ENCODE measurements around the gene EVX2.

Gene EVX2

DNA sequence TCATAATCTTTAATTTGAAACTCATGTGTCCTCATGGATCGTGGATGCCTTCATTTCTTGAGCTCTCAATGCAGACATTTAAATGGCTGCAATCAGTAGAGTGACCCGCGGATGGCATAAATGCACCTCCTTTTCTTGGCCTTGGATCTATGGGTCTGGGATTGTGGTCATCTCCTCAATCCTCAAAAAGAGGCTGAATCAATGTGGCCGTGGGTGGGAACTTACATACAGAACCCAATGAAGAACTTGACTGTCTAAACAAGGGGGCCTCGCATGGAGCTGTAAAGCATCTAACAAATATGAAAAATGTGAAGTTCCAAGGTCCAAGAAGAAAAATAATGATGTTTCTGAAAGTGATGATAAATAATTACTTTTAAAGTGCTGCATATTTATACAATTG is 11.7 kb upstream of the EVX2 start:
- no peak for DNase-seq

DNA sequence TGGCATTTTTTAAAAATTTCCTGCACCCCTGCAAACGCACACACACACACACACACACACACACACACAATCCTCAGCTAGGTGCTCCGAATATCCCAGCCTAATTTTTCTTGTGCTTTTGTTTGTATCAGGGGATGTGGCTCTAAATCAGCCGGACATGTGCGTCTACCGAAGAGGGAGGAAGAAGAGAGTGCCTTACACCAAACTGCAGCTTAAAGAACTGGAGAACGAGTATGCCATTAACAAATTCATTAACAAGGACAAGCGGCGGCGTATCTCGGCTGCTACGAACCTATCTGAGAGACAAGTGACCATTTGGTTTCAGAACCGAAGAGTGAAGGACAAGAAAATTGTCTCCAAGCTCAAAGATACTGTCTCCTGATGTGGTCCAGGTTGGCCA is 10.6 kb upstream of the EVX2 start:
- DNase-seq: no peak

DNA sequence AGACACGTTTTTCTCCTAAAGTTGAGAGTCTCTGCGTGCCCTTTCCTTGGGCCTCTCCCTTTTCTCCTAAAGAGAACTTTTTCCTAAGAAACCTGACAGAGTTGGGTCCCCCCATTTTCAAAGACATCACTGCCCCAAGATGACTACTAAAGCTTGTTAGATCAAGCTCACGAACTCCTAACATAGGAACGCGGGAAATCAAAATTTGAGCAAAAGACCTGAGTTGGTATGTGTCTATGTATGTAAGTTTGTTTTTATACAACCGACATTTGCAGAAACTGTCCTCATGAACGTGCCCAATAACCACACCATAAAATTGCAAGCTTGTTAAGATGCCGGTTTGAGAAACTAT is 10.1 kb upstream of the EVX2 start:
- no peak for DNase-seq

DNA sequence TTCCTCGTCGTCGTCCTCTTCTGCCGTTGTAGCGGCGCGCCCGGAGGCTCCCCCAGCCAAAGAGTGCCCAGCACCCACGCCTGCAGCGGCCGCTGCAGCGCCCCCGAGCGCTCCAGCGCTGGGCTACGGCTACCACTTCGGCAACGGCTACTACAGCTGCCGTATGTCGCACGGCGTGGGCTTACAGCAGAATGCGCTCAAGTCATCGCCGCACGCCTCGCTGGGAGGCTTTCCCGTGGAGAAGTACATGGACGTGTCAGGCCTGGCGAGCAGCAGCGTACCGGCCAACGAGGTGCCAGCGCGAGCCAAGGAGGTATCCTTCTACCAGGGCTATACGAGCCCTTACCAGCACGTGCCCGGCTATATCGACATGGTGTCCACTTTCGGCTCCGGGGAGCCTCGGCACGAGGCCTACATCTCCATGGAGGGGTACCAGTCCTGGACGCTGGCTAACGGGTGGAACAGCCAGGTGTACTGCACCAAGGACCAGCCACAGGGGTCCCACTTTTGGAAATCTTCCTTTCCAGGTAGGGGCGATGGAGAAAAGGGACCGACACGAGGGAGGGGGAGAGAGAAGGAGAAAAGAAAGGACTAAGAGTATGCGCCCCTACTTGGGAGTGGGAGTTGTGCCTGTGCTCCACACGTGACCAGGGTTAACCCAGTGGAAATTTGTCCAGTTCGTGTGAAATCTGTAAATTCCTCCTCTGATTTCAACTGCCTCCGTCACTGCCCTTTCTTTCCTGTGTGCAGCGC is 9.6 kb upstream of the EVX2 start:
- DNase-seq: no peak

DNA sequence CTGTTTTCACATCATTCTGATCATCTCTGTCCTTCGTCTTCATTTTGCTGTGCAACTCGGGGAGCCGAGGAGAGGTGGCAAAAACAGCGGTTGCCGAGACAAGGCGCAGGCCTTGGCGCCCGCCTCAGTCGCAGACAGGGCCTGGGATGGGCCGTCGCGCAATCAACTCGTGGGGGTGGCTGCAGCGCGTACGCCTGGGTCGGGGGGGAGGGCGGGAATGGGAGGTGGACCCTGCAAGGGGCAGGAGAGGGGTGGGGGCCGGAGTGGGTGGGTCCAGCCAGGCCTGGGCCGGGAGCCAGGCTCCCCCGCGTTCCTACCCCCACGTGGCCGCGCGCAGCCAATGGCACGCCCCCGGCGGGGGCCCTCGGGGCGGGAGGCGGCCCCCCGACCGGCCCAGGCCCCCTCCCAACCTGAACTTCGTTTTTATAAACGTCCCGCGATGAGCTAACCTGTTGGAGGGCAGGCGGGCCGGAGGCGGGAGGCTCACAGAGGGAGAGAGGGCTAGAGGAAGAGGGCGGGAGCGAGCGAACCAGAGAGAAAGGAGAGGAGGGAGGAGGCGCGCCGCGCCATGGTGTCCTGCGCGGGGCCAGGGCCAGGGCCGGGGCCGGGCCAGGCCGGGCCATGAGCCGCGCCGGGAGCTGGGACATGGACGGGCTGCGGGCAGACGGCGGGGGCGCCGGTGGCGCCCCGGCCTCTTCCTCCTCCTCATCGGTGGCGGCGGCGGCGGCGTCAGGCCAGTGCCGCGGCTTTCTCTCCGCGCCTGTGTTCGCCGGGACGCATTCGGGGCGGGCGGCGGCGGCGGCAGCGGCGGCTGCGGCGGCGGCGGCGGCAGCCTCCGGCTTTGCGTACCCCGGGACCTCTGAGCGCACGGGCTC is 8.7 kb upstream of the EVX2 start, which contains the start of gene HOXD13:
Gene HOXD13, plus strand, starts transcription at position 452 of the 875 bp plus-strand sequence. Its CDS starts 170 bp downstream, at position 622.
- no peak for DNase-seq

DNA sequence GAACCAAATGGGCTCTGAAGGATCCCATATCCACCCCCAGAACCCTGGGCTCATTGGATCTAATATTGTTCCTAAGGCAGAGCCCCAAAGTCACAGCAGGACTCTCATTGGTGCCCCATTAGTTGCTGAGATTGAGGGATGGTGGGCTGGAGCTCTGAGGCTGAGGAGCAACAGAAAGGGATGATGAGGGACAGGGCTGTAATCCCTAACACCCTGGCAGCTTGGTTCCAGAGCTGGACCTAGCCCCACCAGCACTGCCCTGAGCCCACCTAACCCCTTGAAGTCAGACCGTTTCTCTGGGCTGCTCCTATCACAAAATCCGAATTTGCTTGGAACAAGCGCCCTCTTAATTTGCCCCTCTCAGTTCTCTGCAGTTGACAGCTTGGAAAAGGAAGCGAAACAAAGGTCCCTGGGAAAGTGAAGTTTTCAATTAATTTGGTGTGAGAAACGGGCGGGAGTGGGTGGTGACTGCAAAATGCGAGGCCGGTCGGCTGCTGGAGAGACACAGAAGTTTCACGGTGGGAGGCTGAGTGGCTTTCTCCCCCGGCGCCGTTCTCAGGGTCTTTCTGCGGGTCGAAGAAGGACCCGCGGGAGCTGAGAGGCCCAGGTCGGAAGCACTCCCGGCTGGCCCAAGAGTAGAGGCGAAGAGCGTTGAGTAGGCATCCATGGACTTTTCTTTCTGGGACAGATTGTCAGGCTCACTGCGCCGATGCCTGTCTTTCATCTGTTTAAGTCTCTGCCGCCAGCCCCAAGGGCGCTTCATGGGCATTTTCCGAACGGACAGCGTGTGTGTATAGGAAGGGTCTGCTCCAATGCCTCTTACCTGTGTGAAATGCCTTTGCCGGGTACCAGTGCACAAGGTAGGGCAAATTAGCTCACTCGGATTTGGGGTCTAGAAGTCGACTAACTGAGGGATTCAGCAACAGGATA is 7.8 kb upstream of the EVX2 start:
- no peak for DNase-seq

DNA sequence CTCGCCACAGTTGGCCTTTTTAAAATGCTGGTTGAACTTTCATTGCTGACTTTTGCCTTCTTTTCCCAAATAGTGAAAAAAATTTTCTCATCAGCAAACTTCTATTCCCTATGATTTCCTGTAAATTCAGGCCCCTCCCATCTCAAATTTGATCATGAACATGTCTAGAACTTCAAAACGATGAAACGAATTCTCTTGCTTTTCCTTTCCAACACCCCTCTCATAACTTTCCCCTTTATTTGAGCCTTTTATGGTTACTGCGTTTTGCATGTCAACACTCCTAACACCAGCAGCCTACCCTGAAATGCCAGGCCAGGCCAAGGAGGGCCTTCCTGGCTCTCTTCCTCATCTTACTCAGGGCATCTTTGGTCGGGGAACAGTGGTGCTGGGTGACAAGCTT is 7.1 kb upstream of the EVX2 start:
- no peak for DNase-seq

DNA sequence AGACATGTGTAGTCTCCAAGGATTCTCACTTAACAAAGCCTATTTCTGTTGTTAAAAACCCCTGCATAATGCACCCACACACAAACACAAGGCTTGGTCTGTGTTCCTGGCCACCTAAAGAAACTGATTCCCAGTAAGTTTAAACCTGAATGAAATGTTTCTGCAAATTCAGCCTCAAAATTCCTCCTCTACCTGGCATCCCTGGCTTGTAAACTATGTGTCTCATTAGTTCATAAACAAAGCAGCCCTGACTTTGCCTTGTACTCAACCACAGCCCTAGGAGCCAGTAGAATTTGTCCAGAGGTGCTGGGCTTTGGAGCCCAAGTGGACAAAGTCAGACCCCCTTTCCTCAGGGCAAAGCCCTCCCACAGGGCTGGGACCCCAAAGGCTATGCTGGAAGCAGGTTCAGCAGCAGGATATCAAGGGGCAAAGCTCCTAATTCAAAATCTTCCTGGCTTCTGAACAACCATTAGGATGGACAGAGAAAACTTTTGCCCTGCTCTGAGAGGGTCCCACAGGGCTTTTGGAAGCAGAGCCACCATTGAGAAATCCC is 6.2 kb upstream of the EVX2 start:
- DNase-seq: no peak

DNA sequence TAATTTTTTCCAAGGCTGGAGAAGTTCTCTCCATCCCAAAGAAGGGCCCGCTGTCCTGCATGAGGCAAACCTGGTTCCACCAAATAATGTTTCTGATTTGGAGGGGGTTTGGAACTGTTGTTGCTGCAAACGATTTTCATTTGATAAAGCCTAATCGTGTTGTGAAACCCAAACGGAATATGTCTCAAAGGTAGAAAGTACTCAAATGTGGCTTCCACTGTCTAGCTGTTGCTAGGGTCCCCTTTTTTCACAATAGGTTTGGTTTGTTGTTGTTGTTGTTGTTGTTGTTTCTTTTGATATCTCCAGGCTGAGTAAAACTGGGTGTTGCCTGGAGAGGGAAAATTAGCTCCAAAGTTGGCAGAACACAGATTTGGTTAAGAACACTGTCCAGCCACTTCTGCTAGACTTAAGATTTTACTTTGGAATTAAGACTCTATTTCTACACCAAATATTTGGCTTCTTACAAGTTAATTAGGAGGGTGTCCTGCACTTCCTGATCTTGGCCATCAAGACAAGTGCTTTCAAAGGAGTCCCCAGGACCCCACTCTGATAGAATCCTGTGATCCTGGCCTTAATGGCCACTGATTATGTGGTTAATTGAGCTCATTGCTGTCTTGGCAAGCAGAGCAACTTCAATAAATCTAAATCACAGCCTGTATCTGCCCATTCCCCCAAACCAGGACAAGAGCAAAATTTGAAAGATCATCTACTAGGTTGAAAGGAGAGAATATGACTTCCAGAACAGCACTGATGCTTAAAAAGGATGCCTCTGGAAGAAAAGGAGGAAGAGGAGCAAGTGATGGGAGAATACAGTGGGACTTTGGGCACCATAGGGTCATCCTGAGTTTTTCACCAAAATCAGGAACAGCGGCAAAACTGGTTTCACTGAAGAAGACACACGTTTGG is 5.4 kb upstream of the EVX2 start:
- DNase-seq: no peak

DNA sequence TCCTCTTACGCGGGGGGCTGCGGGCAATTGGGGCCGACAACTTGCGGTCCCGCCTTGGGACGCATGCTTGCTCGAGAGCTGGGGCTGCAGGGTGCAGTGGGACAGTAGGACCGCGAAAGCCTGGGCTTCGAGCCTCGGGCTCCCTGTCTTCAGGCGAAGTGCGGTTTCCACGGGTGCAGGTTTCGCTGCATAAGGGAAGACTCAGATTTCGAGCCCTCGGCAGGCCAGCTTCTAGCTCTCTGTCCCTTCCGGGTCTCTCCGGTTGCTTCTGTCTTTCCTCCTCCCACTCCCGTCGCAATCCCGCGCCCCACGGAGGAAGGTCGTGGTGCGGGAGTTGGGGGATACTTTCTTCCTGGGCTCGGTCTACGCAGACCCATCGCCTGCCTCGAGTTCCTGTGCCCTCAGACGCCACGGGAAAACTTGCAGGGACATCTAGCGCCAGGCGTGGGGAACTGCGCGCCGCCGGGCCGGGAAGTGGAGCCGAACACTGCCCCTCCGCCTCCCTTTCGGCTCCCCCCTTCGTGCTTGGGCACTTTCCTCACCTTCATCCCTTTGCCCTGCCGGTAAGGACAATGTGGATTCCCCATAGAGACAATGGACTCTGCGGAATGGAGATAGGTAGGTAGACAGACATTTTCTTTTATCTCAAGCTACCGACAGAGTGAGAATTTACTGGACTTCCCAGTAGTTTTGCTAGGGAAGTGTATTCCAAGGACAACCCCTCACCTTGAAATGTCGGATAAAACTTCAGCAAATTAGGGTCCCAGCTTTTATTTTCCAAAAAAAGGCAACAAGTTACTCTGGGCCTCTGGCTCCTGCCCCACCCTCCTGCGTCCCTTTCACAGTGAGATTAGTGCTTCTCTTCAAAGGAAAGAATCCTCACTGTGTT is 4.5 kb upstream of the EVX2 start:
- DNase-seq: no peak

DNA sequence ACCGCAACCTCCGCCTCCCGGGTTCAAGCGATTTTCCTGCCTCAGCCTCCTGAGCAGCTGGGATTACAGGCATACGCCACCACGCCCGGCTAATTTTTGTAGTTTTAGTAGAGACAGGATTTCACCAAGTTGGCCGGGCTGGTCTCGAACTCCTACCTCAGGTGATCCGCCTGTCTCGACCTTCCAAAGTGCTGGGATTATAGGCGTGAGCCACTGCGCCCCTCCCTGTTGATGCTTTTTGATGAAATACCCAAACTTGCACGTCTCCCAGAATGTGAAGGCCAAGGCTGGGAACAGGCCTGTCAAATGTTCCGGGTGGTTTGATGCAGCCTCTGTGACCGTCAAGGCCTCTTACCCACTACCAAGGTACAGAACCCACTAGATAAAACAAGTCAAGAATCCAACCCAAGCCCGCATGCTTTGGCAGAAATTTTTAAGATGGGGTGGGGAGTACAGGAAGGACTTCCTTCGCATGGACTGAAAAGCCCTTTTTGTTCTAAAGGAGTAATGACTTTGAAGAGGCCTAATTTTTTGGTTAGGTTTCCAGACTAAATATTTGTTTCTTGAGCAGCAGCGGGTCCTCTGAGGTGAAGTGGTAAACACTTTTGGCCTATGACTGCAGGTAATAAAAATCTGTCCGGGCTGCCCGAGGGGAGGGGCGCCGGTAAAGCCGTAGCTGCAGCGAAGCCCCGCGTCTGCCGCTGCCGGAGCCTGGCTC is 3.7 kb upstream of the EVX2 start:
- no peak for DNase-seq

DNA sequence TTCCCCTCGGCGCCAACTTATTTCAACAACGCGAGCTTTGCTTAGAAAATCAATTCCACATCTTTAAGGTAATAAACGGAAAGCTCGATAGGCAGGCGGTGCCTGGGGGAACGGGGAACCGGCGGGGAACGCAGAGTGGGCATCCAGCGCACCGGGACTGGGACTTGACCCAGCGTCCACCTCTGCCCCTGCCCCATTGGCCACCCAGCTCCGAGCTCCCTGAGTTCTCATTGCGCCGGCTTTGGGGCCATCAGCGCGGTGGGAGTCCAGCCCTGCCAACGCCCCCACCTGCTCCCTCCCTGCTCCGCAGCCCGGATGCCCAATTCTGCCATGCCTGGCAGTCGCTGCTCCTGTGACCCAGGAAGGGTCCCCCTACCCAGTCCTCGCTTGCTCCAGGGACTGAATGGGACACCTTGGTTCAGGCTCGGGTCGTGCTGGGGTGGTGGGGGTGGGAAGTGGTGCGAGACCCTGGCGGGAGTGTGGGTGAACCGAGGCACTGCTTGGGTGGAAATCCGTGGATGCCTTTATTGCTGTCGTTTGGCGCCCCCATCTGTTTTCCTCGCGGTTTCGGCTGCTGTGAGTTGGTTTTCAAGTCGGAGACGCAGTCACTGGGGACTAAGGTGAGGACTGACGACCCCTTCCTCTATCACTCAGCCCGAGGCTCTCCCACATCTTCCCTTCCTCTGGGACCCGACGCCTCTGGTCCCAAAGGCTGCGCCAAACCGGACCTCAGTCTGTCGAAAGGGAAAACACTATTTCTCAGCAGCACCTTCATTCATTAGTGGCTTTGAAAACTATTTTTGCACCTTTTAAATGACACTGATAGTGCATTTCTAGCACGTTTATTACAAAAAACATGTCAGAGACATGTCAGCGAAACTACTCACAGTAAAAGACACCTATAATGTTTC is 2.4 kb upstream of the EVX2 start:
- no peak for DNase-seq

DNA sequence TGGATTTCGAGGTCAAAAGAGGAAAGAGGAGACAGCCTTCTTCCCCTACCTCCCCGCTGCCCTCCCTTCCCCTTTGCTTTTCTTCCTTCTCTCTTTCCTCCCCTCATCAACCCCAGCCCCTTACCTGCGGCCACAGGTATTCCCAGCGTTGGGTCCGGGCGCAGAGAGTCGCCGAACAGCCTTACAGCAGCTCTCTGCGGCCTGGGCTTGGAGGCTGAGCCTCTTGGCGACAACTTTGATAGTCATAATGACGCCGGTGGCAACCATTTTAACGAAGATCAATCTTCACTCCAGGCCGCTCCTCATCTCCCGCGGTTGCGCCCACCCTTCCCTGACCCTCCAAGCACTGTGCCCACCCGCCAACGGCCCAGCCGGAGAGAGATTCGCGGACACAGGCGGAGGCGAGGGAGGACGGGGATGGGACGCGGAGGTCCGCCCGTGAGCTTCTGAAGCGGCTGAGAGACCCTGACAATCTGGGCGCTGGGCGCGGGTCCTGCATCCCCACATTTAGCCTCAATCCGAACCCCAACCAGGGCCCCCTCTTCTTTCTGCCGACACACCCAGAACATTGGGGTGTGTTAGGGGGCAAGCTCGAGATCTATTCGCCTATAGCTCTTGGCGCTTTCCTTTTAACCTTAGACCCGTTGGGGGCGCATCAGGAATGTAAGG is 1.5 kb upstream of the EVX2 start:
- no peak for DNase-seq

DNA sequence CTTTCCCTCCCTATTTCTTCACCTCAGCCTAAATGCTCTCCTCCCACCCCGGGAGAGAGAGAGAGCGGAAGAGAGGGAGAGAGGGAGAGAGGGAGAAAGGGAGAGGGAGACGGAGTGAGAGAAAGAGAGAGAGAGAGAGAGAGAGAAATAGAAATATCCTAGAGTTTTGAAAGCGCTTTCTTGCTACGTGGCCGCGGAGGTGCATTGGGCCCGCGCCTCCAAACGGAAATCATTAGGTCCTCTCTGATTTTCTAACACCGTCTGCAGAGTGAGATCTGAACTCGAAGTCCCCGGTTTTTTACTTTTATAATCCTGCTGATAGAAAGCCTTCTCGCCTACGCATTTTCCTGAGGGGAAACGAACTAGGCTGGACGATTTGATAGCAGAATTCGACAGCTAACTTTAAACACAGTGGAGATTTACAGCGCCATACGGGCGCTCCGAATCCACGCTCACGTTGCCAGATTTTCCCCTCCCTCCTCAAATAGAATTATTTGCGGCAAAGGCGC is 903 bp upstream of the EVX2 start:
- no peak for DNase-seq

DNA sequence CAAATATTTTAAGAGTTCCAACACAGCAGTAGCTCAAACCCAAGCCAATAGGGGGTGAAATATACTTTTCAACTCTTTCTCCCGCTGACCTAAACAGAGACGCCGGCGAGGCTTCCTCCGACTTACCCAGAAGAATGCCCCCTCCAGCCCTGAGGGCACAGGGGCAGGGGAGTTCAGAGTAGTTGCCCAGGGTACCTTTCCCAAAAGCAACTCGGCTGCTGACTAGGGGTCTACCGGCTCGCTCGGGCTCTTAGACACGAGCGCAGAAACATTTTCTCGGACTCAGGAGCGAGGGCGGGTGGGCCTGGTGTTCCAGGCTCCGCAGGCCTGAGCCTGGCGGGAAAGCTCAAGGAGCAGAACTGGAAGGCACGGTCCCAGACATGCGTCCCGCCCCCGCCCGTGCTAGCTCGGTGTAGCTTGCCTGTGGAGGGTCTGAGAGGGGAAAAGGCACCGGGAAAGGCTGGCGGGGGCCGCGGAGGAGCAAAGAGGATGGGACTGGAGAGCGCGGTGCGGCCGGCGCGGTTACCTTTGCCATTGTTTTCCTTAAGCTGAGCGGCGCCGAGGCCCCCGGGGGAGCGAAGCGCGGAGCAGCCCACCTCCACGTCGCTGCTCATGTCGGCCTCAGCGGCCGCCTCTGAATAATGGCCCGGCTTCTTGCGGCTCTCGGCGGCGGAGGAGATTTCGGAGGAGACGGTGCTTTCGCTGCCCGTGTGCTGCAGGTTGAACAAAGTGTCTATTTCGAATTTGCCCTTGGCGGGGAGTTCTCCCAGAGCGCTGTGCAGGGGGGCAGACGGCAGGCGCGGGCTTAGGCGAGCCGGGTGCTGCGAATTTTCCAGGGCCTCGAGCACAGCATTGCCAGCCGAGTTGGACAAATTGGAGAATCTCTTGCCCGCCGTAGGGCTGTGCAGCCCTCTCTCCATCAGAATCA is 674 bp downstream of the EVX2 start:
- DNase-seq: no peak

DNA sequence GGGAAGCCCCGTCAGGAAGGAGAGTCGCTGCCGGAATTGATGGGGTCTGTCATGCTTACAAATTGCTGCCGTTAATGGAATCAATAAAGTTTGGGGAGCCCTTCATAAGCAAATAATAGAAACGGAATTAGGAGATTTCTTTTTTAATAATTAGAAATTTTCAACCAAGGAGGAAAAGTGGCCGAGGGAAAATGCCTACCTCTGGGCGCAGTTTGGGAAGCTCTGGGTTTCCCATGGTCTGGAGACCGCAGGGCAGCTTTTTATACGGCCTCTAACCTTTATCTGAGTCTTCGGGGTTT is 1.3 kb downstream of the EVX2 start:
- DNase-seq: no peak
